ENCODE data around the gene TUBB. TPM values are rescaled to one million over a fixed set of nuclear protein-coding genes. Genes with fewer than 3 reads are reported as not detected.

The TUBB gene
- total and polyA plus RNA-seq, 9 of the 15 experiments (the other 6 are each of a cell fraction or from before 2014, with no cell fraction given): 971 to 2,870 (median 1,478) TPM

GRCh38 chr6:30744054-30744805, 24.1 kb downstream of the TUBB start, which contains the start of gene IER3 (continued):
- peak; percentile 97 for TF ChIP-seq POLR2AphosphoS5 (IDR thresholded peaks at IDR 0.05; ENCODE audit: control insufficient read depth, insufficient read depth, low read depth, low read length)
- TF ChIP-seq TAF1 (IDR thresholded peaks at IDR 0.05; ENCODE audit: control insufficient read depth, extremely low read depth, insufficient read depth, low read length, severe bottlenecking): peak; percentile 91
- TF ChIP-seq POLR2H (tag; IDR thresholded peaks at IDR 0.05; ENCODE audit: low read depth): peak; percentile 98
- no peak for TF ChIP-seq NR0B1 (IDR thresholded peaks at IDR 0.05; ENCODE audit: partially characterized antibody)
- TF ChIP-seq CHD7 (IDR thresholded peaks at IDR 0.05; ENCODE audit: low read depth, low read length): no peak
- TF ChIP-seq CBX5 (IDR thresholded peaks at IDR 0.05; ENCODE audit: borderline replicate concordance, low read depth): 0 out of 2 replicates have a peak, but pooled peaks have one; percentile 15
- peak; percentile 92 for TF ChIP-seq HMGN3 (IDR thresholded peaks at IDR 0.05; ENCODE audit: borderline replicate concordance, extremely low read depth, insufficient read length, low read depth, low read length)
- TF ChIP-seq ZNF12 (CRISPR knock-in tag; IDR thresholded peaks at IDR 0.05): no peak; the same call in none of the 2 replicates
- 0 out of 4 replicates have a peak, but pooled peaks of 1 of the 2 experiments have one; percentile 15 for TF ChIP-seq FOXA3 (CRISPR knock-in tag; conservative IDR thresholded peaks at IDR 0.05 in 1 of 2, IDR thresholded peaks at IDR 0.05 in 1 of 2)
- TF ChIP-seq ZBTB34 (CRISPR knock-in tag; IDR thresholded peaks at IDR 0.05): no peak
- TF ChIP-seq TARDBP (IDR thresholded peaks at IDR 0.05): peak; percentile 60; the same call in 1 of the 2 replicates
- TF ChIP-seq MTF1 (CRISPR knock-in tag; IDR thresholded peaks at IDR 0.05; ENCODE audit: borderline replicate concordance): no peak

Data from K562 (cell line).